ENCODE results near the gene TLCD1.
"Not testable (repeated sequence)": the region's sequence is repeated elsewhere in the genome, so short reads cannot be mapped to it uniquely, and the experiment has no call there.

TLCD1 gene

GRCh38 chr17:28747051-28747691 lies 21.1 kb upstream of the TLCD1 start:
- no peak for DNase-seq (ENCODE audit: low read depth)

GRCh38 chr17:28746611-28747050 lies 20.6 kb upstream of the TLCD1 start:
- DNase-seq (ENCODE audit: low read depth): no peak

DNA sequence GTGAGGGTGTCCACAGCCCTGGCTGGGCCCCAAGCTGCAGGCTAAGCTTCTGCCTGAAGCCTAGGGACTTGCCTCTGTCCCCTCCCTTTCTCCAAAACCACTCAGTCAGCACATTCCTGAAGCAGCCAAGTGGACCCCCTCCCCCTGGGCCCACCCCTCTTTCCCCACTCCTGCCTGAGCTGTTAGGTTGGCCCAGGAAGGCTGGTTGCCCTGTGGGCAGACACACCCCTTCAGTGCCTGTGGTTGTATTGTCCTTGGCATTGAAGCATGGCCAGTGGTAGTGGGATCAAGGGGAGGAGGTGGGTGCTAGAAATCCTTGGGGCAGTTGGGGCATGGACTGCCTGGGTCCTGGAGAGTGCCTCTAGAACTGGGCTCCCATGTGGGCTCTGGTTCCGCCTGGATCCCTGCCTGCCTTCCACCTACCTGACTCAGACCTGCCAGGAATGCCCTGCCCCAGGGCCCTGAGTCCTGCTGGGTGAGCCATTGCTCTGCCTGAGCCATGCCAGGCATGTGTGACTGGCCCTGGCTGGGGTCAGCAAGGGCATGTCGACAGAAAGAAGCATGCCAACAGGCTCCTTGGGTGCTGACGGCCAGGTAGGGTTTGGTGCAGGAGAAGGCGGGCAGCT lies 19.9 kb upstream of the TLCD1 start:
- DNase-seq (ENCODE audit: low read depth): no peak

DNA sequence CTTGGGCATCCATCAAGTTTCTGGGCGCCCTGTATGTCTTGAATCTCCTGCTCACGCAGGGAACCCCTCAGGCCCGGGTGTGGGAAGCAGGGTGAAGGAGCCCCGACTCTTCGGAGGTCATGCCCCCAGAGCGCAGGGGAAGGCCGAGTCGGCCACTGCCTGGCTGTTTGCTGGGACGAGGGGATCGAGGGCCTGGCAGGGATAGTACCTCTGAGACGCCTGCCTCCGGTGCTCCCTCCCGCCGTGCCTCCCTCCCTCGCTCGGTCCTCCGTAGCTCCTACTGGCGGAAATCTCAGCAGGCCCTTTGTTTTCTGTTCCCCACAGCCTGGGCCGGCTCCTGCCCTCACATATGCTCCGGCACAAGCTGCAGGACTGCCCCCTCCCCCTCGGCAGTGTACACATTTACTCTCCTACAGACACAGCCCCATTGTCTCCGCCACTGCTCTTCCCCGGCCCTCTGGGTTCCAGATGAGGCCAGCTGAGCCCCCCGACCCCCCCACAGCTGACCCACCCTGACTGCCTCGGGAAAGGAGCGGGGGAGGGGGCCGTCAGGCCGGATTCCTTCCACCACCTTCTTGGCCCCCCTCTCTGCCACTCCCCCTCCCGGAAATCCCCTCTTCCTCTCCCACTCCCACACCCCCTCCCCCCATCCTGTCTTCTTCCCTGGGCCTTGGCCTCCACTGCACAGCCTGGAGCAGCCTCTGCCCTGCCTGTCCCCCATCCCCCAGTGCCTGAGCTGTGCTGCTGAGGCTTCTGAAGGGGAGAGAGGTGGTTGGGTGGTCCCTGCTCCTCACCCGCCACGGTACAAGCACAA lies 19.1 kb upstream of the TLCD1 start:
- peak; percentile 37 for DNase-seq (ENCODE audit: low read depth)

DNA sequence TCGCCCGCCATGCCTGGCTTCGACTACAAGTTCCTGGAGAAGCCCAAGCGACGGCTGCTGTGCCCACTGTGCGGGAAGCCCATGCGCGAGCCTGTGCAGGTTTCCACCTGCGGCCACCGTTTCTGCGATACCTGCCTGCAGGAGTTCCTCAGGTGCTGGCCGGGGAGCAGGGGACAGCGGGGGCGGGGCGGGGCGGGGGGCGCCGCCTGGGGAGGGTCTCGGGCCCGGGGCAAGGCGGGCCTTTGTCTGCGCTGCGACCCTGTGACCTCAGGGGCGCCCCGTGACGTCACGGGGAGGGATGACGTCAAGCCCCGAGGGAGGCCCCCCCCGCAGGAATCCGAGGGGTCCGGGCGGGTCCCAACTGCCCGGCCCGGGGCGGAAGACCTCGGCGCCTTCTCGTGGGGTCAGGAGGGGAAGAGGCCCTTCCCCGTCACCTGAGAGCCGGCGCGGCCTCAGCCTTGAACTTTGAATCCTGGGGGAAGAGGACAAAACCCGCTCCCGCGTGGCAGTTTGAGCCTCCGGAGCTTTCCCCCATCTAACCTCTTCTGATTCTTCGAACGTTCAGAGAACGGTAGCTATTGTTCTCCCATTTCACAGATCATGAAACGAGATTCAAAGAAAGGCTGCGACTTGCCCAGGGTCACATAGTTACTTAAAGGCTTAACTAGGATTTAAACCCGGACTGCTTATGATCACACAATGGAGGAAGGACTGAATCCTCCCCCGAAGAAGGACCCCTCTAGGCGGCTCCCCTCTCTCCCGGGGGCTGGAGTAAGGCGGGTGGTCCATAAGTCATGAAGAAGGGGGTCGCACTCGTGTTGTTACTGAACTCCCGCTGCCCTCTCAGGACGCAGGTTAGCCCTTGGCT lies 18.3 kb upstream of the TLCD1 start:
- peak; percentile 59 for DNase-seq (ENCODE audit: low read depth)

GRCh38 chr17:28743243-28744103 lies 17.4 kb upstream of the TLCD1 start, which contains the start of gene TRAF4:
Gene TRAF4, plus strand, starts transcription at chr17:28744011. Its CDS starts 102 bp downstream, at chr17:28744113.
- peak; percentile 89 for DNase-seq (ENCODE audit: low read depth)

GRCh38 chr17:28741358-28742349 lies 15.6 kb upstream of the TLCD1 start:
- DNase-seq (ENCODE audit: low read depth): no peak

GRCh38 chr17:28740406-28741357 lies 14.6 kb upstream of the TLCD1 start:
- no peak for DNase-seq (ENCODE audit: low read depth)

GRCh38 chr17:28738680-28739384 lies 12.8 kb upstream of the TLCD1 start:
- DNase-seq (ENCODE audit: low read depth): no peak

DNA sequence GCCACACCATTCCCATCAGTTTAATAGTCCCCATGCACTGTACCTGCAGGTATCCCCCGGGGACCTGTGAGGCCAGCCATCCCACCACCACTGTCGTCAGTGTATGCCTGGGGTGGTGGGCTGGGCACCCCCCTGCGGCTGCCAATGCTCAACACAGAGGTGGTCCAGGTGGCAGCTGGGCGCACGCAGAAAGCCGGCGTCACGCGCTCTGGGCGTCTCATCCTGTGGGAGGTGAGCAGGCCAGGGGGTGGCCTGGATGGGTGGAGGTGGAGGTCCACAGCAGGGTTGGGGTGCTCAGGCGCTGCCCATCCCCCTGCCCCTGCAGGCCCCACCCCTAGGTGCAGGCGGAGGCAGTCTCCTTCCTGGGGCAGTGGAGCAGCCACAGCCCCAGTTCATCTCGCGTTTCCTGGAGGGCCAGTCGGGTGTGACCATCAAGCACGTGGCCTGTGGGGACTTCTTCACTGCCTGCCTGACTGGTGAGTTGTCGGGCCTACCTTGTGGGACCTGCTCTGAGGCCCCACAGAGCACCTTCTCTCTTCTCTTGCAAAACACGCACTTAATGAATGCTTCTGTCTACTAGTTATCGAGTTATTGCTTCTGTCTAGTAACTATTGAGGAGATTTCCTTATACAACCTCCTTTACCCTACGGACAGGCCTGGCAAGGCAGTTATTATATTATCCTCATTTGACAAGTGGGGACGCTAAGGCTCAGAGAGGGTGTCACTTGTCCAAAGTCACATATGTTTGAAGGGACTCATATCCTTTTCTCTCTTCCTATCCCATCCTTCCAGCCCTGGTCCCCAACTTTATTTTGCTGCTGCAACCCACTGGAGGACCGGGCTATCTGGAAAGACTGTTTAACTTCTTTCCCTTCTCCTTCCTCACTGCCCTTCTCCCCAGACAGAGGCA lies 12.0 kb upstream of the TLCD1 start:
- DNase-seq (ENCODE audit: low read depth): no peak

DNA sequence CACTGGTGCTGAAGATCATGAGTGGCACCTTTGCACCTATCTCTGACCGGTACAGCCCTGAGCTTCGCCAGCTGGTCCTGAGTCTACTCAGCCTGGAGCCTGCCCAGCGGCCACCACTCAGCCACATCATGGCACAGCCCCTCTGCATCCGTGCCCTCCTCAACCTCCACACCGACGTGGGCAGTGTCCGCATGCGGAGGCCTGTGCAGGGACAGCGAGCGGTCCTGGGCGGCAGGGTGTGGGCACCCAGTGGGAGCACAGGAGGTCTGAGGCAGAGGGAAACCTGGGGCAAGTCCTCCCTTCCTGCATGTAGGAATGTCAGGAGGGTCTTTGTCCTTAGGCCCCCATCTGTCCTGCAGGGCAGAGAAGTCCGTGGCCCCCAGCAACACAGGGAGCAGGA lies 11.3 kb upstream of the TLCD1 start:
- DNase-seq (ENCODE audit: low read depth): no peak

DNA sequence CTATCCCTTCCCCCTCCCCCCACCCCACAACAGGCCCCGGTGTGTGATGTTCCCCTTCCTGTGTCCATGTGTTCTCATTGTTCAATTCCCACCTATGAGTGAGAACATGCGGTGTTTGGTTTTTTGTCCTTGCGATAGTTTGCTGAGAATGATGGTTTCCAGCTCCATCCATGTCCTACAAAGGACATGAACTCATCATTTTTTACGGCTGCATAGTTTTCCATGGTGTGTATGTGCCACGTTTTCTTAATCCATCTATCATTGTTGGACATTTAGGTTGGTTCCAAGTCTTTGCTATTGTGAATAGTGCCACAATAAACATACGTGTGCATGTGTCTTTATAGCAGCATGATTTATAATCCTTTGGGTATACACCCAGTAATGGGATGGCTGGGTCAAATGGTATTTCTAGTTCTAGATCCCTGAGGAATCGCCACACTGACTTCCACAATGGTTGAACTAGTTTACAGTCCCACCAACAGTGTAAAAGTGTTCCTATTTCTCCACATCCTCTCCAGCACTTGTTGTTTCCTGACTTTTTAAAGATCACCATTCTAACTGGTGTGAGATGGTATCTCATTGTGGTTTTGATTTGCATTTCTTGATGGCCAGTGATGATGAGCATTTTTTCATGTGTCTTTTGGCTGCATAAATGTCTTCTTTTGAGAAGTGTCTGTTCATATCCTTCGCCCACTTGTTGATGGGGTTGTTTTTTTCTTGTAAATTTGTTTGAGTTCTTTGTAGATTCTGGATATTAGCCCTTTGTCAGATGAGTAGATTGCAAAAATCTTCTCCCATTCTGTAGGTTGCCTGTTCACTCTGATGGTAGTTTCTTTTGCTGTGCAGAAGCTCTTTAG lies 10.1 kb upstream of the TLCD1 start:
- not testable (repeated sequence) for DNase-seq (ENCODE audit: low read depth)

DNA sequence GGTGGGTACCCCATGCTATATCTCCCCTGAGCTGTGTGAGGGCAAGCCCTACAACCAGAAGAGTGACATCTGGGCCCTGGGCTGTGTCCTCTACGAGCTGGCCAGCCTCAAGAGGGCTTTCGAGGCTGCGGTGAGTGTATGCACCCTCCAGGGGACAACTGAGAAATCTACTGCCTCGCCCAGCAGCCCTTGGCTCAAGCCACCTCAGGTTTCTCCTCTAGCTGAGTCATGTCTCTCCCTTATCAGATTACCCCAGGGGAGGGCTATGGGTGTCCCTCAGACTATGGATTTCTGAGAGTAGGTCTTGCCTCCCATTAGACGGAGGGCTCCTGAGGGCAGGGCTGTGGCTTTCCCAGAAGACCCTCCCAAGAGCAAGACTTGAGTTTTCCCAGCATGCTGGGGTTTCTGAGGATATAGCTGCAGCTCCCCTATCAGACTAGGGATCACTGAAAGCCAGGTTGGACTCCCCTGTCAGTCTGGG lies 9.2 kb upstream of the TLCD1 start:
- no peak for DNase-seq (ENCODE audit: low read depth)

DNA sequence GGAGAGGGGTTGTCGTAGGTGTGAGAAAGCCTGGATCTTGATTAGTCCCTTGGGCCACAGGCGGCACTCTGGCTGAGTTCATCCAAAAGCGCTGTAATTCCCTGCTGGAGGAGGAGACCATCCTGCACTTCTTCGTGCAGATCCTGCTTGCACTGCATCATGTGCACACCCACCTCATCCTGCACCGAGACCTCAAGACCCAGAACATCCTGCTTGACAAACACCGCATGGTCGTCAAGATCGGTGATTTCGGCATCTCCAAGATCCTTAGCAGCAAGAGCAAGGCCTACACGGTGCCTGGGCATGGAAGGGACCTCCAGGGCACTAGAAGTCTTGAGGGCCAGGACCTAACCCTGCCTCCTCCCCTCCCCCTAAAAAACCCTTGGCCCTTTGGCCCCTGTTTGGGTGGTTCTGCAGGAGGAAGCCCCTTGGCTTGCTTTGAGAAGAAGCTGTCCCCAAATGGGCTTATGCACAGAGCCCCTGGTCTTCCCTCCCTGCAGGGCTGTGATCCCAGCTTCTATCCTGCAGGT lies 8.7 kb upstream of the TLCD1 start:
- no peak for DNase-seq (ENCODE audit: low read depth)

- no peak for DNase-seq (ENCODE audit: low read depth)
Measured at GRCh38 chr17:28733346-28733745, 7.3 kb upstream of the TLCD1 start.

DNA sequence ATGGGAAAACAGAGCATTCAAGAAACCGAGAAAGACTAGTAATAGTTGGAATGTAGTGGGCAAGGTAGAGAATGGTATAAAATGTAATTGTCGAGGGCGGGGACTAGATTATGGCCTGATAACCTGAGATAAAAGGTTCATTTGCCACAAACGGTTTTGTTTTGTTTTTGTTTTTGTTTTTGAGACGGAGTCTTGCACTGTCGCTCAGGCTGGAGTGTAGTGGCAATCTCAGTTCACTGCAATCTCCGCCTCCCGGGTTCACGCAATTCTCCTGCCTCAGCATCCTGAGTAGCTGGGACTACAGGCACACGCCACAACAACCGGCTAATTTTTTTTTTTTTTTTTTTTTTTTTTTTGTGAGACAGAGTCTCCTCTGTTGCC lies 3.9 kb upstream of the TLCD1 start:
- no peak for DNase-seq (ENCODE audit: low read depth)
